HFFc6 (cell line): ENCODE measurements around the gene SLC35A2. TPM values are rescaled to one million over a fixed set of nuclear protein-coding genes. Genes with fewer than 3 reads are reported as not detected.

ENCODE experiments used
- DNase-seq: peaks from one replicate; pipeline ENCODE4 v3.0.0-alpha.2; 2018
- H3K27ac Mint-ChIP-seq: 2 replicates; pipeline ENCODE4 v1.8.0; 2020; ENCODE audit warnings: mild to moderate bottlenecking, mixed read lengths
- H3K27me3 Mint-ChIP-seq: 2 replicates; pipeline ENCODE4 v1.8.0; 2021; ENCODE audit warnings: mild to moderate bottlenecking, moderate library complexity, mixed read lengths; ENCODE audit not compliant: insufficient read depth
- H3K36me3 Mint-ChIP-seq: 2 replicates; pipeline ENCODE4 v1.8.0; 2021; ENCODE audit warnings: low read depth, mixed read lengths
- H3K4me1 Mint-ChIP-seq: 2 replicates; pipeline ENCODE4 v1.8.0; 2020; ENCODE audit warnings: low read depth, mixed read lengths
- H3K4me3 Mint-ChIP-seq: 2 replicates; pipeline ENCODE4 v1.8.0; 2020; ENCODE audit warnings: mild to moderate bottlenecking, moderate library complexity, mixed read lengths
- H3K9me3 Mint-ChIP-seq: 2 replicates; pipeline ENCODE4 v1.8.0; 2020; ENCODE audit warnings: mild to moderate bottlenecking, mixed read lengths
- CTCF ChIP-seq: fragments of 200-600 bp; sonication (generic); IDR thresholded peaks from 2 replicates; pipeline ENCODE4 v1.5.0; 2021; ENCODE audit warnings: antibody characterized with exemption, mild to moderate bottlenecking
- total RNA-seq, 6 experiments: library from RNA; stranded (reverse); fragmentation: NEBNext Ultra II Directional; extraction: Animal tissue kit (Norgen Biotek cat#: 25700); gene quantifications; 2 replicates in 1 of 6; 3 replicates in 5 of 6; pipeline ENCODE4 v1.2.3, GENCODE V29; 2021

SLC35A2 gene
- total RNA-seq, 6 experiments from 2014 or later: 45.0 to 53.7 (median 47.0) TPM

- TF ChIP-seq CTCF: no peak
- 0 out of 2 replicates have a peak, but pooled peaks cover 5% of the 10 kb centered on the region for H3K36me3 Mint-ChIP-seq
- H3K27me3 Mint-ChIP-seq: no peaks in the 10 kb centered on the region; the same call in 1 of the 2 replicates
- no peak overlapping the region; the same call in 1 of the 2 replicates for H3K27ac Mint-ChIP-seq
- no peak overlapping the region for H3K4me3 Mint-ChIP-seq
- H3K4me1 Mint-ChIP-seq: no peaks in the 10 kb centered on the region
- no peaks in the 10 kb centered on the region for H3K9me3 Mint-ChIP-seq
- DNase-seq: no peak
Observed at GRCh38 chrX:48939524-48940228, 28.2 kb upstream of the SLC35A2 start.

GRCh38 chrX:48938721-48939425, 27.4 kb upstream of the SLC35A2 start:
- no peaks in the 10 kb centered on the region; the same call in 1 of the 2 replicates for H3K27me3 Mint-ChIP-seq
- H3K36me3 Mint-ChIP-seq: 0 out of 2 replicates have a peak, but pooled peaks cover 5% of the 10 kb centered on the region
- no peak overlapping the region for H3K4me3 Mint-ChIP-seq
- H3K4me1 Mint-ChIP-seq: no peaks in the 10 kb centered on the region
- no peak for TF ChIP-seq CTCF
- no peak for DNase-seq
- no peak overlapping the region for H3K27ac Mint-ChIP-seq
- H3K9me3 Mint-ChIP-seq: no peaks in the 10 kb centered on the region

GRCh38 chrX:48937054-48937907, 25.8 kb upstream of the SLC35A2 start:
- Mint-ChIP-seq H3K4me1 (no peaks in the 10 kb centered on the region), H3K27me3 (no peaks in the 10 kb centered on the region; the same call in 1 of the 2 replicates), H3K9me3 (no peaks in the 10 kb centered on the region), H3K36me3 (no peaks in the 10 kb centered on the region), H3K27ac (no peak overlapping the region; the same call in 1 of the 2 replicates), H3K4me3 (no peak overlapping the region)
- DNase-seq: no peak
- TF ChIP-seq CTCF: no peak; the same call in 1 of the 2 replicates

- Mint-ChIP-seq H3K4me3 (no peak overlapping the region), H3K4me1 (no peaks in the 10 kb centered on the region), H3K27ac (no peak overlapping the region), H3K36me3 (no peaks in the 10 kb centered on the region), H3K27me3 (no peaks in the 10 kb centered on the region; the same call in 1 of the 2 replicates), H3K9me3 (no peaks in the 10 kb centered on the region)
- TF ChIP-seq CTCF: no peak
- DNase-seq: no peak
Observed at GRCh38 chrX:48936429-48937053, 25.1 kb upstream of the SLC35A2 start.

- Mint-ChIP-seq H3K4me1 (no peaks in the 10 kb centered on the region), H3K4me3 (no peak overlapping the region), H3K36me3 (peaks cover 3% of the 10 kb centered on the region; the same call in 1 of the 2 replicates), H3K27ac (no peak overlapping the region), H3K9me3 (no peaks in the 10 kb centered on the region), H3K27me3 (no peaks in the 10 kb centered on the region)
- no peak for TF ChIP-seq CTCF
- DNase-seq: no peak
Observed at GRCh38 chrX:48935301-48935670, 23.8 kb upstream of the SLC35A2 start.
